ENCODE data around the gene GCNT4.
A peak's percentile ranks its signal among the peaks of the same experiment; 100 is the strongest.

Gene GCNT4

DNA sequence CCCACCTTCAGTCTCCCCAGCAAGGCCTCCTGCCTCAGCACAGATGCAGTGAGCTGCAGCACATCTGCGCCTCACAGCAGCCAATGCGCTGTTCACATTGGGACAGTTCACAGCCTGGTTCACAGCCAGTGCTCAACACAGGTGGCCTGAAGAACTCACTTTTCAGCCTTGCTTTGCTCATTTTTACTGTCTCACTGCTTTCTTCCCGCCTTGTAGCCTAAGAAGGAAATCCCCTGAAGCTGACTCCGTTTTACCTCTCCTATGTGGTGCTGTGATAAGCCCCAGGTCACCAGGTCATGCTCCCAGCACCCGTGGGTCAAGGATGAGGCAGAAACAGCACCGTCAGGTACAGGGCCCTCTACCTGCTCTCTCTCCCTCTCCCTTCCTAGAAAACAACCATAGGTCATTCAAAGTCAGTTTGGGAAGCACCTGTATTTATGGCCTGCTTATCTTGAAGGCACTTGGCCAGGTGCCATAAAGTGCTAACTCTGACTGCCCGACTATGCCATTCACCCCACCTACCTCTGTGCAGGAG, 1.1 kb downstream of the GCNT4 start:
- DNase-seq (ENCODE audit: low read depth in 2 of 2) = peak in 1 of 2 donors; percentile 18

DNA sequence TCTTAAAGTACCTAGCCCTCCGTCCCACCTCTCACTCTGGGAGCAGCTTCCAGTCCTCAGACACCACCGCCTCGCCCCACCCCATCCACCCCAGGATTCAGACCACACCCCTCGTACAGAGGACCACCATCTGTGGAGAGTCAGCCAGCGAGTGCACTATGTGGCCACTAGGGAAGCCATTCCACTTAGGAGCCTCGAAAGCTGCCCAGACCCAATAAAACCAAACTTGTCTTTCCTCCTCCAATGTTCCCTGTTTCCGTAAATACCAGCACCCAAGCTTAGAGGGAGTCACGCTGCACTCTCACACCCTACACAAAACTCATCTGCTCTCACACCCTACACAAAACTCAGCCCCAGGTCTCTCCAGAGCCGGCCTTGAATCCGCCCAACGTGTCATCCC, 1.9 kb downstream of the GCNT4 start:
- DNase-seq (ENCODE audit: low read depth in 2 of 2) = no peak

DNA sequence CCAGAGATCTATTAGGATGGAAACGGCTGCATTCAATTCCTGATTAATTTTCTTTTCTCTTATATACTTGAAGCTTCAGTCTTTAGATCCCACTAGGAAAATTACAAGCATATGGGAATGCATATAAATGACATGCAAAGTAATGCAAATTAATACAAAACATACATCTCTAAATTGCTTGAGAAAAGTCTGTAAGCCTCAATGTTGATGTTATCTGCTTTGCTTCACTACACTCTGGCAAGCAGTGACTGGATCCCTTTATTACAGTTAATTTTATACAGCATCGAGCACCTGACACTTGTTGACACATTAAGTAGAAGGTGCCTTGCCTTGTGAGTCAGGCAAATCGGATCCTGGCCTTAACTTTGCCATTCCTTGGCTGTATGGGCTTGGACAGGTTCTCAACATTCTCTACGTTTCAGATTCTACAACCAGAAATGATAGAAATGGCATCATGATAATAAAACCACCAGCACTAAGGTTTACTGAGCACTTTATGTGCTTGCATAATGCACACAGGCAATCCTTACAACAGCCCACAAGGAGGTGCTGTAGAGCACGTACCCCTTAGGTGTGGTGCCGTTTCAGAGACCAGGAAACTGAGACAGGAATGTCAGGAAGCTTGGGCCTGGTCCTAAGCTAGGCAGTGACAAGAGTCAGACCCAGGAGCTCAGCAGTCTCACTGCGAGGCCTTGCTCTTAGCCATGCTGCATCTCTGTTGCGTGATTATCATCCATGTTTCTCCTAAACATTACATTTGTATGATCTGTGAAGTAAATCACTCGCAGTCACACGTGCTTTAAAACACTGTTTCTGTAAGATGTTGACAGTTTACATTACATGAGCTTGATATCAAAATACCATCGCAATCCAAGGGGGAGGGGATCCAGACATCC, 2.7 kb downstream of the GCNT4 start:
- peak; percentile 42 to 55 for DNase-seq (ENCODE audit: low read depth in 2 of 2)

DNA sequence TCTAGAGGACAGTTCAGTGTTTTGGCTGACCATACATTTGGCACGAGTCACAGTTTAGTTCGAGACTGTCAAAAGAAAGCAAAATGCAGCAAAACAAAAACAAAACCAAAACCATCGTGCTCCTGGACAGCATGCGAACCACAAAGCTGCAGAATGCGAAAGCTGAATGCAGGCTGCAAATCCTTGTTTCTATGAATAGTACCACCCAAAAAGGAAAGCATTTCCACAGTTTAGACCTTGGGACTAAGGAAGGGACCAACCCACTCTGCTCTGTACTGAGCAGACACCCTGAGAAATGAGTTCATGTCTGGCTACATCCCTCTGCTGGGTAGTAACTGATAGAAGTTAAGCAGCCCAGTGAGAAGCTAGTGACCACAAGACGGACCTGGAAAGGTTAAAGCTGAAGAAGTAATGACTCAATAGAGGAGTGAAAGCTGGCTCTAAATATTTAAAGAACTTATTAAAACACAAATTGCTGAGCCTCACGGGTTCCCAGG, 3.9 kb downstream of the GCNT4 start:
- DNase-seq (ENCODE audit: low read depth in 2 of 2) = no peak

DNA sequence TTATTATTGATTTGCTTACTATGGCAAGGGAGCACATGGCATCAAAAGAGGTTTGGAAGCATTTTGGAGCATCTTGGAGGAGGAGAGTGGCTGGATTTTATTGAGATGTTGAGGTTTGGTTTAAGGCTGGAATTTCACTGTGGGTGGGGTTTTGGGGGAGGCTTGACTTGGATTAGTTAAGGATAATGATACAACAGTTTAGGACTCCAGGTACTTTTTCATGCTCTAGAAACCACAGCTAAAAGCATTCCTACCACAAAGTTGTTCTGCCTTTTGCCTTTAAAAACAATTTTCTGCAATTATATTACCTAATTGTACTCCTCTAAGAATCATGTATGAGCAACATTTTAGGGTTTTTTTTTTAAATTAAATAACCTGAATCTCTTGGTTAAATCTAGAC, 5.0 kb downstream of the GCNT4 start:
- no peak for DNase-seq (ENCODE audit: low read depth in 2 of 2)

DNA sequence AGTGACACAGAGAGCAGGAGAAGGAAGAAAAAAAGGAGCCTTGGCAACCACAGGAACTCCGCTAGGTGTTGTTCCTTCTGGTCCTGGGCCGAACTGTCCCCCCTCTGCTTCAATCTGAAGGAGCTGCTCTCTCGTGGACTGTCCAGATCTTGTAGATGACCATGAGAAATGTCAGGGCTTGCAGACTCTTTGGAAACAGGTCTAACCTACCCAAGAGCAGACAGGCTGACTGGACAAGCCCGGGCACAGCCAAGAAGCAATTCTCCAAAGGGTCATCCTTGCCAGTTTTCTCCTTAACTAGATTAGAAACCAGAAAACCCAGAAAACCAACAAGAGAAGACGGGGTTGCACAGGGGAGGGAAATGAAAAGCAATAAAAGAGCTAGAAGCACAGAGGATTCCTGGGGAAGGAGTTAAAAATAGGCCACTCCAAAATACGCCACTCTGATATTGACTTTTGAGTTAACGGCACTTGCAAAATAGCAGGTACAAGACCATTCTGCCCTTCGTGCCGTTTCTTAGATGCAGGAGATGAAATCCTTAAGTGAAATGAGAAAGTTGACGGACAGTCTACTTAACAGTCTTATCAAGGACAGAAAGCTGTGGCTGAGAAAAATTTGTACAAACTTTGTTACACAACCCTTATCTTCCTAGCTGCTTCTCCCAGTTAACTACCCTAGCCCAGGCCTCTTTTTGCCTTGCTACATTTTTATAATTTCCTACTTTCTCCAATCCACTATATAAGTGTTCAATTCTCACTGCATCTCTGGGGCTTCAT, 5.8 kb downstream of the GCNT4 start:
- DNase-seq (ENCODE audit: low read depth in 2 of 2) = no peak

DNA sequence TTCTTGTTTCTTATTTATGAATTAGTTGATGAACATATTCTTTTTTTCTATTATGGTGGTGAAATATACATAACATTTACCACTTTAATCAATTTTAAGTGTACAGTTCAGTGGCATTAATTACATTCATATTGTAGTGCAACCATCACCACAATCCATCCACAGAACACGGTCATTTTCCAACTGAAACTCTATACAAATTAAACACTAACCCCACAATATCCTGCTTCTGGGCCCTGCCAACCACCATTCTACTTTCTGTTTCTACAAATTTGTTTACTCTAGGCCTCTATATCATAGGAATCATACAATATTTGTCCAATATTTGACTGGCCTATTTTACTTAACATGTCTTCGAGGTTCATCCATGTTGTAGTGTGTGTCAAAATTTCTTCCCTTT, 7.3 kb downstream of the GCNT4 start:
- DNase-seq (ENCODE audit: low read depth in 2 of 2) = no peak

DNA sequence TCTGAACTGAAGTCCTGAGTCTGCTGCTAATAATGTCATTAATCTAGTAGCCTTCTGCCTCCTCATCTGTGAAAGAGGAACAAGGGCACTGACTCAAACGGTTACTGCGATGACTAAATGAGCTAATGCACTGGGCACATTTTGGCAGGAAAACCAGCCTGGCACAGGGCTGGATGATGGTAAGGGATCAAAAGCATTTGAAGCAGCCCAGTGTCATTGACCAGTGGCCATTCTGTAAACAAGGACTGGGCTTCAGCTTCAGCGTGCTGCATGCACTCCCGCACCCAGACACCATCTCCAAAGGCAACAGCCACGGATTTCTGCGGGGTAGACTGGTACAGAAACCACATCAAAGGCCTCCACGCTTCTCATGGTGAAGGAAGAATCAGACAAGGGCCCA, 8.0 kb downstream of the GCNT4 start:
- no peak for DNase-seq (ENCODE audit: low read depth in 2 of 2)

DNA sequence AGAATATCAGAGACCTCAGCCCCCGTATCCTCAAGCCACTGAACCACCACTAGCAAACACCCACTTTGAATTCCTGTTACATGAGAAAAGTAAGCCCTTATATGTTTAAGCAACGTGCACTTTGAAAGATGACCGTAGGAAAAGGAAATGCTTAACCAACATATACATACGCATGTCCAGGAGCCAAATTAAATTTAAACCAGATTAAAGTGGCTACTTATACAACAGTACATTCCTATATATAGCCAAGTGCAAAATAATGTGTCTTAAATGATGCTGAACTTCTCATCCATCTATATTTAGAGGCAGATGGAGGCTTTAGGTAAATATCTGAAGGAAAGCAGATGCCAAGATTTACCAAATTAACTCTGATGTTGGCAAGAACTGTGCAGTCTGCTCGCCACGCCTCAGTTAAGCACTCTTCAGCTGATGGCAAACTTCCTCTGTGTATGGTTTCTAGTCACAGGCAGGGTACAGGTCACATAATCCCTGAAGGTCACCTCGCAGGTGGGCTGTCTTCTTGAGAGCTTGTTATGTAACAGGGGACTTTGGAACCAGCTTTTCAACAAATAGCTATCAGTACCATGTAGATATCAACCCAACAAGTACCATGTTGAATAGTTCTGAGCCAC, 8.6 kb downstream of the GCNT4 start:
- no peak for DNase-seq (ENCODE audit: low read depth in 2 of 2)

DNA sequence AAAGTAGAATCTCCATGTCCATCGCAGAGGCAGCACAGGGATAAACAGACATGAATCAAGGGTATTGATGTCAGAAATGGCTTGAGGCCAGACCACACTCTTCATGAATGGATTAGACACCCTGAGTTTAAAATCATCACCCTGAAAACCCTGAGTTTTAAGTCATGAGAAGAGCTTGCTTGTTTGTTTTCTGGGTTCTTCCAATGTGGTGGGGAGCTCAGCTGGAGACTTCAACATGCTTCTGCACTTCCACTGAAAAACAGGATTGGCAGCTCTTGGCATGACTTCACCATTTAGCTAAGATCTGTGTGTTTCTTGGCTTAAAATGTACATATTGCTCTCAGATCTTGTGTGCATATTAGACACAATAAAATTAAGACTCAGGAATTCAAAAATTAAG, 9.8 kb downstream of the GCNT4 start:
- no peak for DNase-seq (ENCODE audit: low read depth in 2 of 2)

DNA sequence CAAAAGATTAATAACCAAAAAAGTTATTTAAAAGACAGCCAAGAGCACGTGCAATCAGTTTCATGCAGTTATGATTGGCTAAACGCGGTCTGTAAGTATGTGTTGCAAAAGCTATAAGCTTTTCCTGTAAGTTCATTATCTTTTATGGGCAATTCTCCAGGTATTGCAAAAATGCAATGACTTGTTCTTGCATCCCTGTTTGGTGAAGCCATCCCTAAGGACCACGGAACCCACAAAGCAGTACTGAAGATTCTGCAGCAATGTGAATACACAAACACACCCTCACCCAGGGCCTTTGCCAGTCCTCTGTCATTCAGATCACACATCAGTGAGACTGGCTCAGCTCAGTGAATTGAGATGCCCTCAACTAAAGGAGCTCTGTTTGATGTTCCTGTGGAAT, 11.4 kb downstream of the GCNT4 start:
- no peak for DNase-seq (ENCODE audit: low read depth in 2 of 2)

DNA sequence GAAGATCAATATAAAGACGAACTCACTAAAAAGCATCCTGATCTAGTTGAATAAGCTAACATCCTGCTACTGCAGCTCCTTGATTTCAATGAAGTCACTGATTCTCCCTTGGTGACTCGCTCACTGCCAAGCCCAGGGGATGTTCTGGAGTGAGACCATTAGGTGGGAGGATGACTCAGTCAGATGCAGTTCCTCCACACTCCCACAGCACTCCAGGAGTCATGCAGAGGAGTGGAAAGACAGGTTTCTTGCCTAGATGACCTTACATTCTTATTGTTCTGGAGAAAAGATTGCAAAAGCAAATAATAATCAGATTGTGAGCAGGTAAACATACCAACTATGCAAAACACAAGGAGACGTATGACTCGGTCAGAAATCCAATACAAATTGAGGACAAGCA, 15.3 kb downstream of the GCNT4 start:
- no peak for DNase-seq (ENCODE audit: low read depth in 2 of 2)

DNA sequence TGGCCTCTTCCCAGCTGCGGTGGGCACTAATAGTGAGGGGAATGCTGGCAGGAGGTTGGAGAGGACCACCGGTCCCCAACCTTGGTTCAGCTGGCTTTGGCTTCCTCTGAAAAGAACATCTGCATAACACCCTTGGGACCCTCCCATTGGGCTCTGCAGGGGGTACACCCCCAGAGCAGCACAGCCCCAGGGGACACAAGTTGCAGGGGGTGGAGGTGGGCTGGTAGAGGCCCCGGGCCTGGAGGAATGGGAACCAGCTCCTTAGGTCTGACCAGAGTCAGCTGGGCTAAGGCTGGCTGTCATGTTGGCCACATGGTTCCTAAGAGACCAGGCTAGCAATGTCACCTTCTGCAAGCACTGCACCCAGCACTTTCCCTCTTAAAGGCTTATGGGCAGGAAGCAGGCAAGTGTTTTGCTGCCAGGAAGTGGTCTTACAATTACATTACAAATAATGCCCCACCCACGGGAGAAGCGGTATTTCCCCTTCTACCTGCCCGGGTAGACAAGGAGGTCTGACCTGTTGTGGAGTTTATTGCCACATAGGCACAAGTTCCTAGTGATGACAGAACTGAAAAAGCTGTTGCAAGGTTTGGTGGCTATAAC, 18.1 kb downstream of the GCNT4 start:
- DNase-seq (ENCODE audit: low read depth in 2 of 2) = no peak

DNA sequence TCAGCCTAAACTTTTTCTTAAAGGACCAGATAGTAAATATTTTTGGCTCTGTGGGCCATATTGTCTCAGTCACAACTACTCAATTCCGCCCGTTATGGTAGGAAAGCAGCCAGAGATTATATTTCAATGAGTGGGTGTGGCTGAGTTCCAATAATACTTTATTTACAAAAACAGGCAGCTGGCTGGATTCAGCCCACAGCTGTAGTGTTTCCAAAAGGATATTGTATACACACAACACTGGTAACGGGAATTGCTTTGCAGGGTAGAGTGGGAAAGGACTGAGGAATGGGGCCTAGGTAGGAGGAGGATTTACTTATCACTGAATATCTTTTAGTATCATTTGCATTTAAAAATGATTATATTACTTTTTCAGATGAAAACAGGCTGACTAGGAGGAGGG, 21.0 kb downstream of the GCNT4 start:
- no peak for DNase-seq (ENCODE audit: low read depth in 2 of 2)

DNA sequence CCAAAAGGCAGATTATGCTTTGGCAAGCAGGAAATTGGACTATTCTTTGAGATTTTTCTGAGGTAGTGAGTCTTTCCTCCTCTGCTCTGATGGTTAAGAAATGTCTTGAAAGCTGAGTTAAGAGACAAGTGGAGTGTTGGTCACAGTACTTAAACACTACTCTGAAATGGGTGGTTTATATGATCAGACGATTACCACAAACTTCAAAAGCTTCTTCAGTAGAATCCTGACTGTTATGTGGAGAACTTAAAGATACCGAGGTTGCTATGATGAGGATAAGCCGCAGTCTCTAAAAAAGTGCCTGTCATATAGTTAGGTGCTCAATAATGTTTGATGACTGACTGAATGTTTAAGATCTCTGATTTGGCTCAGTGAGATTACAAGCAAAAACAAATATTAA, 24.3 kb downstream of the GCNT4 start:
- no peak for DNase-seq (ENCODE audit: low read depth in 2 of 2)

DNA sequence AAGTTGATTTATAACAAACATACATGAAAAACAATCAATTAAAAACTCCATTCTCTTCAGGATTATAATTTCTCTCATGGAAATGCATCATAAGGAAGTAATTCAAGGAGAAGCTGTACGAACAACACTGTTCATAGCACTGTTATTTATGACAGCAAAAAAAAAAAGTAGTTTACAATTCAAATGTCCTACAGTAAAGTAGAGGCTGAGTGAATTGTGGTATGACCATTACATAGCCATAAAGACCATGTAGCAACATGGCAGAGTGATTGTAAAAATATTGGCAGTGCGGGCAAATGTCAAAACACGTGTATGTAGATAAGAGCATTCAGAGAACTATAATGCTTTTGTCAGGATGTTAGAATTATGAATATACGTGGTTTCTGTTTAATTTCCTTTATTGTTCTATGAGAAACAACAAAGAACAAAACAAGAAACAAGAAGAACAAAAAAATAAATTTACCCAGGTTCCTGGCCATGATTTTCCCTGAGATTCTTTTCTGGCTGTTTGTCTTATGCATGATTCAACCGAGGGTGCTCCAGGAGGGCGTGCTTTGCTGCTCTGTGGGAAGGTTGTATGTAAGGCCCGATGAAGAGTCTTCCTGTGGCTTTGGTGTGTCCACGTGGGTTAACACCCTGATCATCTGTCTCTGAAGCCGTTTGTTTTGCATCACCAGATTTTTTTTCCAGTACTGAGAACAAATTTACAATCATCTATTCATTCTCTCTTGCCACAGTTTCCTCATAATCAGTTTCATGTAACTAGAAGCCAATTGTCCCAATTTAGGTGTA, 28.8 kb downstream of the GCNT4 start:
- DNase-seq (ENCODE audit: low read depth in 2 of 2) = no peak

DNA sequence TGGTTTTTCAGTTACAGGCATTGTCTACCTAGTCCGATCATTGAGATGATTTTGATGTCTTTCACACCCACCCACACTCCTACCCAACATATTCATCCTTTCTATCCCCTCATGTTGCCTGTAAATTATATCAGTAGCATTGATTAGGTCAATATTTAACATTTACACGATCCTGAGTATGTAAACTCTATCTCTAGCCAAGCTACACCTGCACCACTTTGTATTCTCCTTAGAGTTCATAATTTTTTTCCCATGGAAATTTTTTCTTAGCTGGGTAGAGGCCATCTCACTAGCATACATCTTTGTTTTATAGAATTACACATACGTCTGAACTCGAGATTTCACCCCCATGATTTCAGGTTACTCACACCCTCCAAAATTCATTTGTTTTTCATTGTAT, 30.6 kb downstream of the GCNT4 start:
- DNase-seq (ENCODE audit: low read depth in 2 of 2) = no peak

DNA sequence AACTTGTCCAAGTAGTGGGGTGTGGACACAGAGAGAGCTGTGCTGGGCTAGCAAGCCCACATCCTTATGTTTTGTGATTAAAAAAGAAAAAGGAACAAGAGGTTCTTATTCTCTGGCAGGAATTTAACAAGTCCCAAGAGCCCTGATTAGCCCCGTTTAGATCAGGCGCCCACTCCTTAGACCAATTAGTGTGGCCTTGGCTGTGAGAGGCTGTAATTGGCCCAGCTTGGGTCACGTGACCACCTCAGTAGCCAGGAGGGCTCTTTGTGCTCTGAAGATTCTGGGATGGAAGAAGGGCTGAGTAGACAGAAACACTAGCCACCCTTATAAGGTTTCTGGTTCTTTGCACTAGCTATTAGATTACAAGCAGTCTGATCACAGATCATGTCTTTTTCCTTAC, 31.1 kb downstream of the GCNT4 start:
- DNase-seq (ENCODE audit: low read depth in 2 of 2) = no peak

DNA sequence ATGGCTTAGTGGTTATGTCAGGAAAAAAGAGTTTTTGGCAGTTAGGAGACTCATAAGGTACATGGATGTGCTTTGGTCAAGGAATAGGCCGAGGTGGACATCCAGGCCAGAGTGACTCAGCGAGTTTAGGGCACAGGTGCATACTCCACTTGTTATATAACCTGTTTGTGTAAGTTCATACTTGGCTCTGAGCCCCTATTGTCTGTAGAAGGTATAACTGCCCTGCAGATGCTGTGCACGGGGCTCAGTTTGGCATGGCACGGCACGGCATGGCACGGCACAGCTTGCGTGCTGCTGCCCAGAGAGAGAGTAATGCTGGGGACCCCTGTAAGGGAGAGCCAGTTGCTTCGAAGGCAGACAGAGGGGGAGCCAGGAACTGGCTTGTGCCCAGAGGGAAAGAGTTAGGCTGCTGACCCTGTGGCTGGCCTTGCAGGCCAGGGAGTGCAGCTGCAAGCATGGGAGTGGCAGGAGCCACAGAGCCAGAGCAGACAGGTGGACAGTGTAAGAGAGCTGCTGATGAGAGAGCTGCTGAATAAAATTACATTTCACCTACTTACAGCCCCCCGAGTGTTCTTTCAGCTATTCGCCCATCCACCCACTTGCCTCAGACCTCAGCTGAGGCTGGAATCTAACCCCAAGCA, 32.2 kb downstream of the GCNT4 start:
- no peak for DNase-seq (ENCODE audit: low read depth in 2 of 2)

DNA sequence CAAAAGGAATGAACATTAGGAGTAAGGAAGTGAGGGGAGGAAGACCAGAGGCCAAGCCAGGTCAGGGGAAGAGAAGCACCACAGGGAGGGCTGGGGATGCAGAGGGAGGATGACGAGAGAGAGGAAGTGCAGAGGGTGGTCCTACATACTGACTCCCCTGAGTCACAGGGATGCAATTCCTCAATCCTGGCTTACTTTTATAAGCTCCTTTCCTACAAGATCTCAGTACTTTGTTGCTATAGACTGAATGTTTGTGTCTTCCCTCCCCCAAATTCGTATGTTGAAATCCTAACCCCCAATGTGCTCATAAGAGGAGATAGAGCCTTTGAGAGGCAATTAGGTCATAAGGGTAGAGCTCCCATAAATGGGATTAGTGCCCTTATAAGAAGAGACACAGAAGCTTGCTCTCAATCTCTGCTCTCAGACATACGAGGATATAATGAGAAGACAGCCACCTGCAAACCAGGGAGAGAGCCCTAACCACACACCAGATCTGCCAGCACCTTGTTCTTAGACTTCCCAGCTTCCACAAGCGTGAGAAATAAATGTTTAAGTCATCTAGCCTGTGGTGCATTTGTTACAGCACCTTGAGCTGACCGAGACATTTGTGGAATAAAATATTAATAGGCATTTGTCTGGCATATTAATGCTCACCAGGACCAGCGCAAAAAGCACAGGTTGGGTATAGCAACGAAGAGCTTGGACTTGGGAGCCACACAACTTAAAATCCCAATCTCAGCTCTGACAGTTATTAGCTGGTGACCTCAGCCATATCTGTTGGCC, 33.4 kb downstream of the GCNT4 start:
- DNase-seq (ENCODE audit: low read depth in 2 of 2) = no peak

Data from stimulated activated CD4-positive, alpha-beta T cell treated with anti-CD3 and anti-CD28 coated beads, Interleukin-1b, Interleukin-23, amount 100 ng/mL, for 4 hours (primary cell).